ENCODE results near the gene PRDM16.
"Not testable (repeated sequence)": the region's sequence is repeated elsewhere in the genome, so short reads cannot be mapped to it uniquely, and the experiment has no call there.

Gene PRDM16

GRCh38 chr1:3161176-3161840 lies 92.3 kb downstream of the PRDM16 start:
- DNase-seq (ENCODE audit: low read depth, low spot score), result no peak

DNA sequence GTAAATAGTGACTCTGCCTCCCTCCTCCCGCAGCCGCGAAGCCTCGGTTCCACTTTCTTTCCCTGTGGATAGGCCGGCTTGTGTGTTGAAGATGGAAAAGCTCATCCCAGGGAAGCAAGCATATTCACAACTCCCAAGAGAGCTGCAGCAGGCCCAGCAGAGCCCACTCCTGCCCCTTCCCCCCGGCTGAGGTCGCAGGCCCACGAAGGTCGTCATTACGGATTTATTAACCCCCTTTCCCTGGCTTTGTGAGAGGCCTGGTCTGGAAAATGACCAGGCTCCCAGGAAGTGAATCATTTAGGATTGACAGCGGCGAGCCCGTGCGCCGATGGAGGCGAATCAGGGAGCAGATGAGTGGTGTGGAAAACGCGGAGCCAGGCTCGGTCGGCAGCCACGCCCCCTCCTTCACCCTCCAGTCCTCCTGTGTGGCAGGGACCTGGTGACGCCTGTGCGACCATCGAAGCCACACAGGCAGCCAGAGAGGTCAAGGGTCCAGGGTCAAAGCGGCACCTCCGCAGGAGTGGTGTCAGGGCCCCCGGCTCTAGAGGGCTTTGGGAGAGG lies 93.4 kb downstream of the PRDM16 start:
- DNase-seq (ENCODE audit: low read depth, low spot score), result no peak

DNA sequence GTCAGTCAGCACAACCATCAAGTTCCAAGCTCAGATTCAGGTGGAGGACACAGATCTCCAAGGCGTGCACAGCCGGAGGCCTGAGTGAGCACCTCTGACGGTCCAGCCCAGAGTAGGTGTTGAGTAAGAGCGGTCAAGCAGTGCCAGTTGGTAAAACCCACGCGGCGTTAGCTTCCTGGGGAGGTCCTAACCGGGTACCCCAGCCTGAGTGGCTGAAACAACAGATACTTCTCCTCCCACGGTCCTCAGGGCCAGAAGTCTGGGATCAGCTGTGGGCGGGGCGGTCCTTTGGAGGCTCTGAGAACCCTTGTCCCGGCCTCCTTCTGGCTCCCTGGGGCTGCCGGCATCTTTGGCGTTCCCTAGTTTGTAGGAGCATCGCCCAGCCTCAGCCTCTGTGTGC lies 94.4 kb downstream of the PRDM16 start:
- DNase-seq (ENCODE audit: low read depth, low spot score), result no peak

GRCh38 chr1:3164671-3165070 lies 95.7 kb downstream of the PRDM16 start:
- no peak for DNase-seq (ENCODE audit: low read depth, low spot score)

GRCh38 chr1:3165189-3165588 lies 96.2 kb downstream of the PRDM16 start:
- DNase-seq (ENCODE audit: low read depth, low spot score), result not testable (repeated sequence)

- DNase-seq (ENCODE audit: low read depth, low spot score), result no peak
Measured at GRCh38 chr1:3166206-3166918, 97.4 kb downstream of the PRDM16 start.

DNA sequence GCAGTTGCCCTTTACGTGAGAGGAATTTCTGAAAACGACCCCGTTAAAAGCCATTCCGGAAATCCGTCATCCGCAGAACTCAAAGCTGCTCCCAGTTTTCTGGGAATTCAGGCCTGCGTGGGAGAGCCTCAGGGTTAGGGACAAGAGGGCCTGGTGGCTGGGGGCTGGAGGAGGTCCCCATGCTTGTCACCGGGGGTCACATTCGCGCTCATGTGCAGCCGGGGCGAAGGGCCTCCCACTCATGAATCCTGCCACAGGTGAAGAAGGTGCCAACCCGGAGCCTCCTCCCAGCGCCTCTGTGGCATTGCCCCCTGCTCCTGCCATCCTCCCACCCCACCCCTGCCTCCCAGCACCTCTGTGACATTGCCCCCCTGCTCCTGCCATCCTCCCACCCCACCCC lies 98.3 kb downstream of the PRDM16 start:
- DNase-seq (ENCODE audit: low read depth, low spot score), result no peak

DNA sequence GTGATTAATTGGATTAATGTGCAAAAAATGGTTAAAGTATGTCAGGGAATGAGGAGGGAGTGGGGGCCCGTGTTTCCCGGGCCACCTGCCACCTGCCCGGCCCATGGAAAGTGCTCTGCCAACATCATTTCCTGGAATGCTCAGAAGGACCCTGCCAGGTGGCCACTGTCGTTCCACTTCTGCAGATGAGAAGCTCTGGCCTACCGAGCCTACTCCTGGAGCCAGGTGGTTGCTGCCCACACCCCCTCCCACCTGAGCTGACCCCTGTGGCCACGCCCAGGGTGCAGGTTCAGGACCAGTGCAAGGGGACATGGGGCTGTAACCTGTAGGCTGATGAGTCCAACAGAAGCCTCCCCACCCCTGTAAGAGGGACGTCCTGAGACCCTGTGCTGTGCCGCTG lies 99.7 kb downstream of the PRDM16 start:
- no peak for DNase-seq (ENCODE audit: low read depth, low spot score)

DNA sequence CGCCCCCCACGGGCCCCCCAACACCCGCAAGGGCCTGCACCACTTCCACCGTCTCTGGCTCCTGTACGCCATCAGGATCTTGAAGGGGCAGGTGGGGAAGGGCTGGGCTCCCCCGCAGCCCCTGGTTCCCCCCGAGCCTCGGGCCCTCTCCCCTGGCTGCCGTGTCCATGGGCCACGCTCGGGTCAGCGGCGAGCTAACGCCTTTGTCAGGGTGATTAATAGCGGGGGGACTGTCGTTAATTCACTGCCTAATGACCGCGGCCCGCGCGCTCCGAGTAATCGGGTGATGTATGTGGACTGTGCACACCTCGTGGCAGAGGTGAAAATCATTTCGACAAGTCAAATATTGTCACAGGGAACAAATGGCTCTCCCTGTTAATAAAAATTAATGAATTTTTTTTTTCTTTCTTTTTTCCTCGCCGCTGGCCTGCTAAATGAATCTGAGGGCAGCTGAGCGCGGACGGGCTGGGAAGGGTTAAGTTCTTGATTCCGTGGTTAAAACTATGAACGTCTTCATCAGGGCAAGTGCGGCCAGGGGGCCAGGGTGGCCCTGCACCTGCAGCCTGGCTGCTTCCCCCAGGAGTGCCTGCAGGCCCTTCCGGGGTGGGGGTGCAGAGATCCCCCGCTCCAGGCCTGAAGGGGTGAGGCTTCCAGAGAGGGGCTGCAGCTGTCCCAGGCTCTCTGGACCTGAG lies 100.8 kb downstream of the PRDM16 start:
- no peak for DNase-seq (ENCODE audit: low read depth, low spot score)

DNA sequence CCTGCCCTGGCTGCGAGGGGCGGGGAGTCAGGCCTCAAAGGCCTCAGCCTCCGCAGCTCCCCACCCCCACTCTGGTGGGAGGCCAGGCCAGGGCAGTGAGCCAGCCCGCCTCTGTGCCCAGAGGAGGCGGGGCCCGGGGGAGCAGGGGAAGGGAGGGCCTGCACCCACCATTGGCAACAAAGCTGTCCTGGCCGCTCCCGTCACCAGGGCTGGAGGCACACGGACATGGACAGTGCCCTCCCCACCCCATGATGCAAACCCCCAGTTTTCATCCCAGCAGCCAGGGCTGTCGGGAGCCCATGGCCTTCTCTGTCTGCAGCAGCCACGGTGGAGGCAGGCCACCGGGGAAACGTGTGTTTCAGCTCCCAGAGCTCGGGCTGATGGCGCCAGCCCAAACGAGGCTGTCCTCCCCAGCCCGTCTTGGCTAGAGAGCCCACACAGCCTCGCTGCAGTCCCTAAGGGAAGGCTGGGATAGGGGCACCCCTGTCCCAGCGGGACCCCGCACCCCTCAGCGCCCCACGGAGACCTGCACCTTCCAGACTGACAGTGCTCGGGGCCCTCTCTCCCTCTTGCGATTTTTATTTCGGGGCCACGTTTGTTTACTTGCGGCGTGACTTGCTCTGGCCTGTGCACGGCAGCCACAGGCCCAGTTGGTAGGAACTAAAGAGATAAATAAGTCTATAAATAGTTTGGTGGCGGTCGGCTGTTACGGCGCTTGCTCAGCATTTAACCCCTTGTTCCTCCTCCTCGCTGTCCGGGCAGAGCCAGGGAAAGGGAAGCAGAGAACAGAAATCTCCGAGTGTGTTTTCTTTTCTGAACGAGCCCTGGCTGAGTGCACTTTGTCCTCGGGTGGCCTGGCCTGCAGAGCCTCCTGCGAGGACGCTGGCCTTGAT lies 101.8 kb downstream of the PRDM16 start:
- DNase-seq (ENCODE audit: low read depth, low spot score), result no peak

- DNase-seq (ENCODE audit: low read depth, low spot score), result no peak
Measured at GRCh38 chr1:3171761-3172160, 102.8 kb downstream of the PRDM16 start.

DNA sequence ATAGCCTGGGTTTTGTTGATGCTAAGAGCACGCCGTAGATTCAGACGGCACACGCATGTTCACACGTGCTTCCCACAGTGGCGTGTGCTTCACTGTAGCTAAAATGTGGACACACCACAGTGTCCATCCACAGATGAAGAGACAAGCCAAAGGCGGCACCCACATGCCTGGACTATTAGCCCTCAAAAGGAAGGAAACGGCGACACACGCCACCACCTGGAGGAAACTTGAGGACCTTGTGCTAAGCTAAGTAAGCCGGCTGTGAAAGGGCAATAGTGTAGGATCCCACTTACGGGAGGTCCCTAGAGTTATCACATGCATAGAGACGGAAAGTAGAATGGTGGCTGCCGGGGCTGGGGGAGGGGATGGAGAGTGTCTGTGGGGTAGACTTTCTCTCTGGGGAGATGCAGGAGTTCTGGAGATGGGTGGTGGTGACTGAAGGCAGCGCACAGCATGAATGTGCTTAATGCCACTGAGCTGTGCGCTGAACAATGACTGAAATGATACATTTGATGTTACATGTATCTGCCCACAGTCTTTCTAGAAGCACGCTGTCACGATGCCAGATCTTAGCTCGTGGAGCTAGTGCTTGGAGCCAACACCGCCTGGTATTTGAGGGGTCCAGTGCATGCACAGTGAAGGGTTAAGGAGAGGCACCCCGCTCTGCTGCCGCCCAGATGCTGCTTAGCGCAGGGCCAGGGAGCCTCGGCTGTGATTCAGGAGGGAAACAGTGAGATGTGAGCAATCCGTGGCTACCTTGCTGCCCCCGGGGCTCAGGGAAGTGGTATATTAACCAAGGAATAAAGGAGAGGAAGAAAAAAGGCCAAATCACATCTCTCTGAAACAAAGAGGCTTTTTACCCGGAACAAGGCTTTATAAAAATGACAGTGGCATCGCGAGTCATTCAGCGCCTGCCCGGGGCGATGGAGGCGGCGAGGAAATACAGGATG lies 103.7 kb downstream of the PRDM16 start:
- no peak for DNase-seq (ENCODE audit: low read depth, low spot score)

DNA sequence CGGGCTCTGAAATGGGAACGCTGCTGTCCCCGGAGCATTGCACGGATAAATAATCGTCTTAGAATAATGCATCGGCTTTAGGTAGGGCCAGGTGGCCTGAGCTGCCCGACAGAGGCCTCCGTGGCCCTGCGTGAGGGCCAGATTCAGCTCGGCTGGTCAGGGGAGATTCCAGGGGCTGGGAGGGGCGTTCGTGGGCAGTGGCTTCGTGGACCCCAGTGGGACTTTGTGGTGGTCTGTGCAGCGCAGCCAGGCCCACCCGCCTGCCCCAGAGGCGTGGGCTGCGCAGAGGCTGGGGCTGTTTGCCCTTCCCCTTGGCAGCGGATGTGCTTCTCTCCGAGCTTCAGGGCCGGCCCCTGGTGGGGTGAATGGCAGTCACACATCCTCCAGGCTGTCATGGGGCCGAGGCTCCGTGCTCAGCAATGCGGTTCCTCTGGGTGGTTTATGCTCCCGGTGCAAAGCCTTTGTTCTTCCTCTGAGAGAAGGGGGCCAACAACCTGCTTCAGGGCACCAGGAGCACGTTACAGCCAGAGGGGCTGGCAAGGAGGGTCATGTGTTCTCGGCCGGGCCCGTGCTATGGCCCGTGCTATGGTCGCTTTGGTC lies 104.5 kb downstream of the PRDM16 start:
- DNase-seq (ENCODE audit: low read depth, low spot score), result no peak

DNA sequence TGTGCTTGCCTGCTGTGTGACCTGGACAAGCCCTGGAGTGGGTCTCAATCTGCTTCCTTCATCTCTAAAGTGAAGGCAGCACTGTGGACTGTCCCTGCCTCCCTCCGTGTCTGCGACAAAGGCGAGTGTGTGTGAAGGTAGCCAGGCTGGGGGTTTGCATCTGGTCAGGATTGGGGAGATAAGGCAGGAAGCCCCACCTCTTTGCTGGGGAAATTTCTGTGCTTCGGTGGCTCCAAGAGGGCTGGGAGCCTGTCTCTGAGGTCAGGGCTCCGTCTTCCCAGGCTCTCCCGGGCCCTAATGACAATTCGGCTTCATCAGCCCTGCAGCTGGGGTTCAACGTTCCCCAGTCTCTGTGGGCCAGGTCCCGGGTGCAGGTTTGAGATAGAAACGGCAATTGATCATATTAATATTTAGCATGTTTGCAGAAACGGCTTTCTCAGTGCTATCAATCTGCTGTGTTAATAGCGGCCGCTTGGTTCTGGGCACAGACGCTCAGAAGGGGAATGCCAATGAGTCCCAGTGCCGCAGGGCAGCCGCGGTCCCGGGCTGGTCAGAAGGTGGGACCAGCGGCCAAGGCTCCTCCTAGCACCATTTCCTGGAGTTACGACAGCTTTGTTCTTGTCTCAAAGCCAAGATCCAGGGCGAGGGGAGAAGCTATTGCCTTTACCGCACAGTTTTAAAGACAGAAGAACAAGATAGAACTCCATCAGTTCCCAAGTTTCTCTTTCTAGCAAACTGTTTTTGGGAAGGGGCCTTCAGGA lies 105.7 kb downstream of the PRDM16 start:
- DNase-seq (ENCODE audit: low read depth, low spot score), result no peak

DNA sequence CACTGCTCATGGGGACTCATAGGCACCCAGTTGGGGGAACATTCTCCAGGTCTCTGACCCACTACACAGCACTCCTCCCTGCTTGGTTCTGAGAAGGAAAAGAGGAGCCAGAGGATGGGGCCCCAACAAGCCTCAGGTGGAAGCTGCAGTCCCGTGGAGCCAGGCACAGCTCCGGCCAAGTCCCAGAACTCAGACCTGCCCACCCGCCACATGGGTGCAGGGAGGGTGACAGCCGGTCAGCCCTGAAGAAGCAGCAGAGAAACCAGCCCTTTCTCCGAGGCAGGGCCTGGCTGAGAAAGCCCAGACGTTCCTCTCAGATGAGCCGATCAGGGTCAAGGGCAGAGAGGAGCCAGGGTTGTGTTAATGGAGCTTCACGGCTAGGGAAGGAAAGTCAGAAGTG lies 106.5 kb downstream of the PRDM16 start:
- DNase-seq (ENCODE audit: low read depth, low spot score), result no peak

DNA sequence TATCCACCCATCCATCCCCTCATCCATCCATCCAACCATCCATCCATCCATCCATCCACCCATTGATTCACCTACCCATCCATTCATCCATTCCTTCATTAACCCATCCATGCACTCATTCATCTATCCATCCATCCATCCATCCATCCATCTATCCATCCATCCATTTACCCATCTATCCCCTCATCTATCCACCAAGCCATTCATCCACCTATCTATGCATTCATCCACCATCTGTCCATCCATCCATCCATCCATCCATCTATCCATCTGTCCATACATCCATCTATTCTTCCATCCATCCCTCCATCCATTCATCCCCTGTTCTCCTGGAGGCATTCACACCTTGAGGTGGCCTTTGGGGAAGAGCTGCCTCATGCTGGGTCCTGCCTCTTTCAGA lies 107.0 kb downstream of the PRDM16 start:
- no peak for DNase-seq (ENCODE audit: low read depth, low spot score)

DNA sequence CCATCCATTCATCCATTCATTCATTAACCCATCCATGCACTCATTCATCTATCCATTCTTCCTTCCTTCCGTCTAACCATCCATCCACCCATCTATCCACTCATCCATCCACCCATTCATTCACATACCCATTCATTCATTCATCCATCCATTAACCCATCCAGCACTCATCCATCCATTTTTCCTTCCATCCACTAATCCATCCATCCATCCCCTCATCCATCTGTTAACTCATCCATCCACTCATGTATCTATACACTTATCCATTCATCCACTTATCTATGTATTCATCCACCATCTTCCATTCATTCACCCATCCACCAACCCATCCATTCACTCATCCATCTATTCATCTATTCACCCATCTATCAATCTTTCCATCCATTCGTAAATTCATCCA lies 107.8 kb downstream of the PRDM16 start:
- no peak for DNase-seq (ENCODE audit: low read depth, low spot score)

- DNase-seq (ENCODE audit: low read depth, low spot score), result no peak
Measured at GRCh38 chr1:3178279-3178678, 109.3 kb downstream of the PRDM16 start.

DNA sequence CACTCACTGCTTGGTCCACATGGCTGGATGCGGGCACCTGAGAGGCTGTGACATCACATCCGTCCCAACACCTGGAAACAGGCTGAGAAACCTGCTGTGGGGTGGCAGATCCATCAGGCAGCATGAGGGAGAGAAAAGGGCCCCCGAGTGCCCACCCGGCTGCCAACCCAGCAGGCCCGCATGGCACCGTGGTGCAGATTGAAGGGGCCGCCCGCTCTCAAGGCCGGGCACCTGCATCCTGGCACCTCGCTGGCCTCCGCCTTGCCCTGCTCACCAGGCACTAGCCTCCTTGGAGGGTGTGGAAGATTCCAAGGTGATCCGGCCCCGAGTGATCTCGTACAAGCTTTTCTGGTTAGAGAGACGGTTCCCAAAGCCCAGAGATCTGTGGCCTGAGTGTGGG lies 110.5 kb downstream of the PRDM16 start:
- DNase-seq (ENCODE audit: low read depth, low spot score), result no peak

Measured in smooth muscle cell of the brain vasculature (primary cell).